NOMO-1 treated with DMSO at 0.1 percent for 48 hours (cell line): ENCODE measurements around the gene ZFP92.

Source experiments
- DNase-seq: peaks from one replicate; lab custom pipeline; 2025; ENCODE audit not compliant: unreplicated experiment; lab: John Stamatoyannopoulos, UW

The ZFP92 gene

GRCh38 chrX:153408221-153408721 is 3.0 kb upstream of the ZFP92 start:
- no peak for DNase-seq

GRCh38 chrX:153408871-153409351 is 2.4 kb upstream of the ZFP92 start:
- no peak for DNase-seq

- no peak for DNase-seq
These were observed 1.7 kb upstream of the ZFP92 start for GRCh38 chrX:153409414-153410101.

- no peak for DNase-seq
These were observed 899 bp upstream of the ZFP92 start for GRCh38 chrX:153410373-153410772.

- no peak for DNase-seq
These were observed 401 bp upstream of the ZFP92 start for GRCh38 chrX:153410888-153411254.

GRCh38 chrX:153411988-153412574 is 809 bp downstream of the ZFP92 start:
- no peak for DNase-seq

GRCh38 chrX:153412746-153413720 is 1.8 kb downstream of the ZFP92 start:
- DNase-seq: no peak

GRCh38 chrX:153413731-153414130 is 2.5 kb downstream of the ZFP92 start:
- DNase-seq: no peak

- DNase-seq: peak; percentile 22
These were observed 3.7 kb downstream of the ZFP92 start for GRCh38 chrX:153414856-153415510.

GRCh38 chrX:153416781-153417450 is 5.6 kb downstream of the ZFP92 start:
- DNase-seq: no peak

- DNase-seq: no peak
These were observed 6.4 kb downstream of the ZFP92 start for GRCh38 chrX:153417637-153418036.

GRCh38 chrX:153420851-153421599 is 9.8 kb downstream of the ZFP92 start:
- DNase-seq: no peak

GRCh38 chrX:153421856-153422255 is 10.6 kb downstream of the ZFP92 start:
- DNase-seq: no peak

GRCh38 chrX:153423652-153424051 is 12.4 kb downstream of the ZFP92 start:
- no peak for DNase-seq

- DNase-seq: no peak
These were observed 14.9 kb downstream of the ZFP92 start for GRCh38 chrX:153426204-153426603.

- no peak for DNase-seq
These were observed 19.5 kb downstream of the ZFP92 start for GRCh38 chrX:153430796-153431195.

- DNase-seq: no peak
These were observed 21.9 kb downstream of the ZFP92 start for GRCh38 chrX:153433161-153433680.

GRCh38 chrX:153433781-153434285 is 22.6 kb downstream of the ZFP92 start:
- DNase-seq: no peak

GRCh38 chrX:153434801-153435200 is 23.5 kb downstream of the ZFP92 start:
- DNase-seq: no peak
